ENCODE measurements around the gene DGKH. TPM values are rescaled to one million over a fixed set of nuclear protein-coding genes. Genes with fewer than 3 reads are reported as not detected.
A peak's percentile ranks its signal among the peaks of the same experiment; 100 is the strongest.

The DGKH gene
- total and polyA plus RNA-seq, 2 of the 13 experiments (the other 11 are each of a cell fraction or from before 2014, with no cell fraction given), result 0.01 to 0.13 TPM

DNA sequence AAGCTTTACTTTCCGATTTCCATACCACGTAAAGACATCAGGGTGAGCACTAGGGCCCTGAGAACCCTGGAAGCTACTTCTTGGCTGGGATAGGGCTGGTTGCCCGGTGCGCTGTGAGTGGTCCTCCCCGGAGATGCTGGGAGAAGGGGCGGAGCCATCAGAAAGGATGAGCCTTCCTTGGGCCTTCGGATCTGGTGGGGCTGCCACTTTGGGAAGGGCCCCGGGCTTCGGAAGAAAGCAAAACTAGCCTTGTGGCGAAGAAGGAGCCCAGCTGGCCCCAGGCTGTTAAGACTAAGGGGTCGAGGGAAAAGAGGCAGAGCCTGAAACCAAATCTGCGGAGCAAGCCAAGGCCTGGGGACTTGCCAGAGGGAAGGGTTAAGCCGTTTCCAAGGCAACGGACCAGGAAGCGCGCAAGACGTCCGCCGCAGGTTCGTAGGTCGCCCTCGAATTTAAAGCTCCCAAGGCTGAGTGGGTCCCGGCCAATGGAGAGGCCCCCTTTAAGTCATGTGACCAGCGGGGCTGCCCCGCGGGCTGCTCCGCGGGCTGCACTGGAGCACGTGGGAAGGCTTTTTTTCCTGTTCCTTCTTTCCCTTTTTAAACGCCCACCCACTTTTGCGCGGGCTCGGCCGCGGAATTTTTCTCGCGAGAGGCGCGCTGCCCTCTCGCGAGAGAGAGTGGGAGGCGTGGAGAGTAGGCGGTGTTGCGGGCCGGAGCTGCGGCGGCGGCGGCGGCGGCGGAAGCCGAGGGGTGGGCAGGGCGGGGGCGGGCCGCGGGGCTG, 223.1 kb downstream of the DGKH start (continued):
- TF ChIP-seq ZNF432 (CRISPR knock-in tag; IDR thresholded peaks at IDR 0.05; ENCODE audit: borderline replicate concordance) (no peak), ZNF224 (CRISPR knock-in tag; IDR thresholded peaks at IDR 0.05) (no peak), ZNF264 (CRISPR knock-in tag; IDR thresholded peaks at IDR 0.05) (peak; percentile 70; the same call in 1 of the 2 replicates), ZNF572 (CRISPR knock-in tag; IDR thresholded peaks at IDR 0.05) (0 out of 2 replicates have a peak, but pooled peaks have one; percentile 66), ZFP36L1 (CRISPR knock-in tag; IDR thresholded peaks at IDR 0.05) (peak; percentile 86), NFKB2 (CRISPR knock-in tag; IDR thresholded peaks at IDR 0.05; ENCODE audit: borderline replicate concordance) (peak; percentile 97), NONO (IDR thresholded peaks at IDR 0.05) (no peak), NONO (CRISPR knock-in tag; conservative IDR thresholded peaks at IDR 0.05) (no peak)
- TF ChIP-seq, protein P1, sequence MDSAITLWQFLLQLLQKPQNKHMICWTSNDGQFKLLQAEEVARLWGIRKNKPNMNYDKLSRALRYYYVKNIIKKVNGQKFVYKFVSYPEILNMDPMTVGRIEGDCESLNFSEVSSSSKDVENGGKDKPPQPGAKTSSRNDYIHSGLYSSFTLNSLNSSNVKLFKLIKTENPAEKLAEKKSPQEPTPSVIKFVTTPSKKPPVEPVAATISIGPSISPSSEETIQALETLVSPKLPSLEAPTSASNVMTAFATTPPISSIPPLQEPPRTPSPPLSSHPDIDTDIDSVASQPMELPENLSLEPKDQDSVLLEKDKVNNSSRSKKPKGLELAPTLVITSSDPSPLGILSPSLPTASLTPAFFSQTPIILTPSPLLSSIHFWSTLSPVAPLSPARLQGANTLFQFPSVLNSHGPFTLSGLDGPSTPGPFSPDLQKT (CRISPR knock-in tag; IDR thresholded peaks at IDR 0.05; ENCODE audit: borderline replicate concordance), result no peak
- TF ChIP-seq, protein P2, sequence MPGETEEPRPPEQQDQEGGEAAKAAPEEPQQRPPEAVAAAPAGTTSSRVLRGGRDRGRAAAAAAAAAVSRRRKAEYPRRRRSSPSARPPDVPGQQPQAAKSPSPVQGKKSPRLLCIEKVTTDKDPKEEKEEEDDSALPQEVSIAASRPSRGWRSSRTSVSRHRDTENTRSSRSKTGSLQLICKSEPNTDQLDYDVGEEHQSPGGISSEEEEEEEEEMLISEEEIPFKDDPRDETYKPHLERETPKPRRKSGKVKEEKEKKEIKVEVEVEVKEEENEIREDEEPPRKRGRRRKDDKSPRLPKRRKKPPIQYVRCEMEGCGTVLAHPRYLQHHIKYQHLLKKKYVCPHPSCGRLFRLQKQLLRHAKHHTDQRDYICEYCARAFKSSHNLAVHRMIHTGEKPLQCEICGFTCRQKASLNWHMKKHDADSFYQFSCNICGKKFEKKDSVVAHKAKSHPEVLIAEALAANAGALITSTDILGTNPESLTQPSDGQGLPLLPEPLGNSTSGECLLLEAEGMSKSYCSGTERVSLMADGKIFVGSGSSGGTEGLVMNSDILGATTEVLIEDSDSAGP (CRISPR knock-in tag; IDR thresholded peaks at IDR 0.05; ENCODE audit: borderline replicate concordance), result peak; percentile 55; the same call in 1 of the 2 replicates
- TF ChIP-seq, protein P3, sequence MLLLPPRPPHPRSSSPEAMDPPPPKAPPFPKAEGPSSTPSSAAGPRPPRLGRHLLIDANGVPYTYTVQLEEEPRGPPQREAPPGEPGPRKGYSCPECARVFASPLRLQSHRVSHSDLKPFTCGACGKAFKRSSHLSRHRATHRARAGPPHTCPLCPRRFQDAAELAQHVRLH (CRISPR knock-in tag; IDR thresholded peaks at IDR 0.05; ENCODE audit: borderline replicate concordance, low read depth), result peak; percentile 78; the same call in 1 of the 2 replicates
- TF ChIP-seq, protein P4, sequence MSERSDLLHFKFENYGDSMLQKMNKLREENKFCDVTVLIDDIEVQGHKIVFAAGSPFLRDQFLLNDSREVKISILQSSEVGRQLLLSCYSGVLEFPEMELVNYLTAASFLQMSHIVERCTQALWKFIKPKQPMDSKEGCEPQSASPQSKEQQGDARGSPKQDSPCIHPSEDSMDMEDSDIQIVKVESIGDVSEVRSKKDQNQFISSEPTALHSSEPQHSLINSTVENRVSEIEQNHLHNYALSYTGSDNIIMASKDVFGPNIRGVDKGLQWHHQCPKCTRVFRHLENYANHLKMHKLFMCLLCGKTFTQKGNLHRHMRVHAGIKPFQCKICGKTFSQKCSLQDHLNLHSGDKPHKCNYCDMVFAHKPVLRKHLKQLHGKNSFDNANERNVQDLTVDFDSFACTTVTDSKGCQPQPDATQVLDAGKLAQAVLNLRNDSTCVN (CRISPR knock-in tag; IDR thresholded peaks at IDR 0.05; ENCODE audit: borderline replicate concordance), result peak; percentile 55; the same call in 1 of the 2 replicates
- TF ChIP-seq, protein P5, sequence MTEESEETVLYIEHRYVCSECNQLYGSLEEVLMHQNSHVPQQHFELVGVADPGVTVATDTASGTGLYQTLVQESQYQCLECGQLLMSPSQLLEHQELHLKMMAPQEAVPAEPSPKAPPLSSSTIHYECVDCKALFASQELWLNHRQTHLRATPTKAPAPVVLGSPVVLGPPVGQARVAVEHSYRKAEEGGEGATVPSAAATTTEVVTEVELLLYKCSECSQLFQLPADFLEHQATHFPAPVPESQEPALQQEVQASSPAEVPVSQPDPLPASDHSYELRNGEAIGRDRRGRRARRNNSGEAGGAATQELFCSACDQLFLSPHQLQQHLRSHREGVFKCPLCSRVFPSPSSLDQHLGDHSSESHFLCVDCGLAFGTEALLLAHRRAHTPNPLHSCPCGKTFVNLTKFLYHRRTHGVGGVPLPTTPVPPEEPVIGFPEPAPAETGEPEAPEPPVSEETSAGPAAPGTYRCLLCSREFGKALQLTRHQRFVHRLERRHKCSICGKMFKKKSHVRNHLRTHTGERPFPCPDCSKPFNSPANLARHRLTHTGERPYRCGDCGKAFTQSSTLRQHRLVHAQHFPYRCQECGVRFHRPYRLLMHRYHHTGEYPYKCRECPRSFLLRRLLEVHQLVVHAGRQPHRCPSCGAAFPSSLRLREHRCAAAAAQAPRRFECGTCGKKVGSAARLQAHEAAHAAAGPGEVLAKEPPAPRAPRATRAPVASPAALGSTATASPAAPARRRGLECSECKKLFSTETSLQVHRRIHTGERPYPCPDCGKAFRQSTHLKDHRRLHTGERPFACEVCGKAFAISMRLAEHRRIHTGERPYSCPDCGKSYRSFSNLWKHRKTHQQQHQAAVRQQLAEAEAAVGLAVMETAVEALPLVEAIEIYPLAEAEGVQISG (CRISPR knock-in tag; IDR thresholded peaks at IDR 0.05), result peak; percentile 75; the same call in 1 of the 2 replicates
- TF ChIP-seq, protein P6, sequence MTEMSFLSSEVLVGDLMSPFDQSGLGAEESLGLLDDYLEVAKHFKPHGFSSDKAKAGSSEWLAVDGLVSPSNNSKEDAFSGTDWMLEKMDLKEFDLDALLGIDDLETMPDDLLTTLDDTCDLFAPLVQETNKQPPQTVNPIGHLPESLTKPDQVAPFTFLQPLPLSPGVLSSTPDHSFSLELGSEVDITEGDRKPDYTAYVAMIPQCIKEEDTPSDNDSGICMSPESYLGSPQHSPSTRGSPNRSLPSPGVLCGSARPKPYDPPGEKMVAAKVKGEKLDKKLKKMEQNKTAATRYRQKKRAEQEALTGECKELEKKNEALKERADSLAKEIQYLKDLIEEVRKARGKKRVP (CRISPR knock-in tag; IDR thresholded peaks at IDR 0.05), result no peak
- TF ChIP-seq, protein P7, sequence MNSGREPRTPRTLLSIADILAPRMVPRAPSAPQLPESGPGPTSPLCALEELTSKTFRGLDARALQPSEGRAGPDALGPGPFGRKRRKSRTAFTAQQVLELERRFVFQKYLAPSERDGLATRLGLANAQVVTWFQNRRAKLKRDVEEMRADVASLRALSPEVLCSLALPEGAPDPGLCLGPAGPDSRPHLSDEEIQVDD (CRISPR knock-in tag; IDR thresholded peaks at IDR 0.05; ENCODE audit: borderline replicate concordance), result peak; percentile 26; the same call in 1 of the 2 replicates
- TF ChIP-seq, protein P8, sequence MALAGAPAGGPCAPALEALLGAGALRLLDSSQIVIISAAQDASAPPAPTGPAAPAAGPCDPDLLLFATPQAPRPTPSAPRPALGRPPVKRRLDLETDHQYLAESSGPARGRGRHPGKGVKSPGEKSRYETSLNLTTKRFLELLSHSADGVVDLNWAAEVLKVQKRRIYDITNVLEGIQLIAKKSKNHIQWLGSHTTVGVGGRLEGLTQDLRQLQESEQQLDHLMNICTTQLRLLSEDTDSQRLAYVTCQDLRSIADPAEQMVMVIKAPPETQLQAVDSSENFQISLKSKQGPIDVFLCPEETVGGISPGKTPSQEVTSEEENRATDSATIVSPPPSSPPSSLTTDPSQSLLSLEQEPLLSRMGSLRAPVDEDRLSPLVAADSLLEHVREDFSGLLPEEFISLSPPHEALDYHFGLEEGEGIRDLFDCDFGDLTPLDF (CRISPR knock-in tag; IDR thresholded peaks at IDR 0.05), result peak; percentile 98
